Epithelial cell of proximal tubule (primary cell): ENCODE data around the gene PCYT2. TPM values are rescaled to one million over a fixed set of nuclear protein-coding genes. Genes with fewer than 3 reads are reported as not detected.

Experiments used
- DNase-seq: peaks from one replicate; pipeline ENCODE4 v3.0.0-alpha.2; 2011; ENCODE audit warnings: low read depth
- H3K4me3 ChIP-seq: 2 replicates; pipeline ENCODE4 v1.5.1; 2011; ENCODE audit warnings: low read depth, mild to moderate bottlenecking, low read length
- CTCF ChIP-seq: conservative IDR thresholded peaks from 2 replicates; pipeline ENCODE4 v1.5.1; 2012; ENCODE audit warnings: low read depth, mild to moderate bottlenecking, low read length
- total RNA-seq: library from RNA; depleted of rRNA; stranded (reverse); fragments of >200 nt; gene quantifications from 2 replicates; pipeline ENCODE4 v1.2.3, GENCODE V29; 2015

Gene PCYT2
- total RNA-seq, 1 donor from 2014 or later = 24.3 TPM

- TF ChIP-seq CTCF = no peak
- H3K4me3 ChIP-seq = no peak overlapping the region
- DNase-seq = no peak
These were observed 18.3 kb upstream of the PCYT2 start for GRCh38 chr17:81929253-81930141.

- peak overlapping the region; percentile 65 for H3K4me3 ChIP-seq
- no peak for DNase-seq
- no peak for TF ChIP-seq CTCF
These were observed 17.5 kb upstream of the PCYT2 start for GRCh38 chr17:81928544-81929252.

- DNase-seq = no peak
- peak within 1 kb of the TSS; percentile 71 for H3K4me3 ChIP-seq
- TF ChIP-seq CTCF = peak; percentile 29
These were observed 16.7 kb upstream of the PCYT2 start, which contains the start of gene MAFG for GRCh38 chr17:81927653-81928543. MAFG (minus strand) TSS chr17:81927735; CDS start chr17:81923185, 4,550 bp downstream.

GRCh38 chr17:81927152-81927652 is 16.0 kb upstream of the PCYT2 start:
- TF ChIP-seq CTCF = no peak
- no peak for DNase-seq
- peak overlapping the region; percentile 71 for H3K4me3 ChIP-seq

GRCh38 chr17:81926451-81927151 is 15.4 kb upstream of the PCYT2 start:
- DNase-seq = no peak
- H3K4me3 ChIP-seq = peak overlapping the region; percentile 71
- TF ChIP-seq CTCF = no peak
